Stimulated activated naive B cell treated with anti-CD40 and anti-IgM and Interleukin-4, amounts not matched to agents 10 μg/mL and 1 μg/mL and 100 μg/mL, for 72 hours (primary cell): ENCODE measurements around the gene RPLP2.

Experiments
- ATAC-seq, 2 donors: fragments of 150-1000 bp; cut with Tn5 transposase; replicated peaks; 2 replicates each; pipeline ENCODE4 v1.10.0; 2021; ENCODE audit warnings: moderate library complexity in 1 of 2
- DNase-seq: peaks from one replicate; pipeline ENCODE4 v3.0.0; 2021
- H3K27ac Mint-ChIP-seq: one replicate; pipeline ENCODE4 v1.8.0; 2022; ENCODE audit warnings: mild to moderate bottlenecking, mixed read lengths
- H3K27me3 Mint-ChIP-seq, 2 donors: one replicate each; pipeline ENCODE4 v1.8.0; 2022; ENCODE audit warnings: mixed read lengths in 2 of 2
- H3K36me3 Mint-ChIP-seq, 2 donors: one replicate each; pipeline ENCODE4 v1.8.0; 2022; ENCODE audit warnings: mixed read lengths in 2 of 2, mild to moderate bottlenecking in 1 of 2
- H3K4me1 Mint-ChIP-seq, 2 donors: one replicate each; pipeline ENCODE4 v1.8.0; 2022; ENCODE audit warnings: mixed read lengths in 2 of 2, mild to moderate bottlenecking in 1 of 2
- H3K4me3 Mint-ChIP-seq, 2 donors: one replicate each; pipeline ENCODE4 v1.8.0; 2022; ENCODE audit warnings: mild to moderate bottlenecking in 2 of 2, mixed read lengths in 2 of 2, moderate library complexity in 1 of 2
- H3K9me3 Mint-ChIP-seq, 2 donors: one replicate each; pipeline ENCODE4 v1.8.0; 2022; ENCODE audit warnings: mixed read lengths in 2 of 2, mild to moderate bottlenecking in 1 of 2

RPLP2 gene

DNA sequence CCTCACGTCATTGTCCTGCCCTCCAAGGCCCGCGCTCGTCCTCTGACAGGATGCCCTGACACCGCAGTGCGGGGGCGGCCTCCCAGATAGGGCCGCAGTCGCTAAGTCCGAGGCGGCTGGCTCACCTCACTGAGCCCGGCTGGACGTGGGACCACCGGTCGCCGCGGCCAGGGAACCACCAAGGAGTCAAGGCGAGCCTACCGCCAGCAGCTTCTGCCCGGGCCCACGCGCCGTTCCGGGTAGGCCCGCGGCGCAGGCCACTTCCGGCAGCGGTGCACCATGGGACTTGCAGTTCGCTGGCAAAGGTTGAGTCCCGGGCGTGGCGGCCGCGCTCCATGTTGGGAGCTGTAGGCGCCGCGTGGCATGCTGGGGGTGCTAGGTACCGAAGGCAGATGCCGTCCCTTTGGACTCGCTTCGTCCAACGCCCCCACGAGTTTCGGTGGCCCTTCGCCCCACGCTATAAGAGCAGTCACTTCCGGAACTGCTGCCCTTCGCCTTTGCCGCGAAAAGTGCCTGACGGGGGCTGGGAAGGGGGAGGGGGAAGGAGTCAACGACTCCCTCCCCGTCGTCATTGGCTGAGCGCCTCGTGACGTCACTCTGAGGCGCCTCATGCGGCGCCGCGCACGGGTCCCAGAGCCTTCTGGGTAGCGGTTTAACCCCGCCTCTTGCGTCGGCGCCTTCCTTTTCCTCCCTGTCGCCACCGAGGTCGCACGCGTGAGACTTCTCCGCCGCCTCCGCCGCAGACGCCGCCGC, at the start of gene RPLP2:
Gene RPLP2 (plus strand): TSS at position 681 of the 753 bp plus-strand sequence. CDS start 268 bp downstream, outside the sequence.
- peak within 1 kb of the TSS; percentile 99 for H3K27ac Mint-ChIP-seq
- no peaks in the 10 kb centered on the region for H3K9me3 Mint-ChIP-seq
- no peaks in the 10 kb centered on the region for H3K27me3 Mint-ChIP-seq
- peaks cover 36 to 51% of the 10 kb centered on the region in 2 donors for H3K4me1 Mint-ChIP-seq
- H3K36me3 Mint-ChIP-seq: peaks cover 31 to 46% of the 10 kb centered on the region in 2 donors
- H3K4me3 Mint-ChIP-seq: peak within 1 kb of the TSS; percentile 91 to 97
- ATAC-seq (peak; percentile 85 to 88), DNase-seq (peak; percentile 96)

DNA sequence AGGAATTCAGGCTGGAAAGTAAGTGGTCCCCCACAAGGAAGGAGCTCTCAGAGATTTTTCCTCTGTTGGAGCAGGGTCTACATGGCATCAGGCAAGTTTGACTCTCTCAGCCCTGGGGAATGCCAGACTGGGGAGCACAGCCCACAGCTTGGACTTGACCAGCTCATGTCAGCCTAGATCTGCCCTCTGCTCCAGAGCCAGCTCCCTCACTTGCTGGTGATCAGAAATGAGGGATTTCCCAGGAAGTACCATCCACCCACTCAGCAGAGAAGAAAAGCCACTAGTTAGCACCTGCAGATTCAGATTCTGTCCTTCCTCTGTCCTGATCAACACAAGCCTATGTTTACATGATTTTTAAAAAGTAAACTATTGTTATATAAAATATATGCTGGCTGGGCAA, 49.5 kb upstream of the RPLP2 start:
- no peak overlapping the region for H3K4me3 Mint-ChIP-seq
- H3K27ac Mint-ChIP-seq: no peak overlapping the region
- H3K36me3 Mint-ChIP-seq: peaks cover 48 to 49% of the 10 kb centered on the region in 2 donors
- DNase-seq: no peak
- no peak for ATAC-seq
- no peaks in the 10 kb centered on the region for H3K9me3 Mint-ChIP-seq
- peaks cover 3 to 10% of the 10 kb centered on the region in 2 donors for H3K4me1 Mint-ChIP-seq
- no peaks in the 10 kb centered on the region for H3K27me3 Mint-ChIP-seq

DNA sequence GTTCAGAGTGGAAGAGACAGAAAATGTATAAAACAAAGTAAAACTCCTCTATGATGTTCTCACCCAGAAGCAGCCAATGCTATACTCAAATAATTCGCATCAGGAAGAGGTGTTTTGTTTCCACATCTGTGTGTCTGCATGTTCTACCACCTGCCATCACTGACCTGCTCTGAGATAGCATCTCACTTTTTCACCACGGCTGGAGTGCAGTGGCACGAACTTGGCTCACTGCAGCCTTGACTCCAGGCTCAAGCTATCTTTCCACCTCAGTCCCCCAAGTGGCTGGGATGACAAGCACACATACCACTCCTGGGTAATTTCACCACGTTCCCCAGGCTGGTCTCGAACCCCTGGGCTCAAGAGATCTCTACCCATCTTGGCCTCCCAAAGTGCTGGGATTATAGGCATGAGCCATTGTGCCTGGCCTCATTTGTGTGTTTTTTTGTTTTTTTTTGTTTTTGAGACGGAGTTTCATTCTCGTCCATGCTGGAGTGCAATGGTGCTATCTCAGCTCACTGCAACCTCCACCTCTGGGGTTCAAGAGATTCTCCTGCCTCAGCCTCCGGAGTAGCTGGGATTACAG, 48.1 kb upstream of the RPLP2 start:
- H3K27ac Mint-ChIP-seq: no peak overlapping the region
- H3K4me3 Mint-ChIP-seq: no peak overlapping the region
- peaks cover 3 to 13% of the 10 kb centered on the region in 2 donors for H3K4me1 Mint-ChIP-seq
- ATAC-seq: no peak
- H3K9me3 Mint-ChIP-seq: no peaks in the 10 kb centered on the region
- DNase-seq: no peak
- peaks cover 47 to 55% of the 10 kb centered on the region in 2 donors for H3K36me3 Mint-ChIP-seq
- H3K27me3 Mint-ChIP-seq: no peaks in the 10 kb centered on the region

DNA sequence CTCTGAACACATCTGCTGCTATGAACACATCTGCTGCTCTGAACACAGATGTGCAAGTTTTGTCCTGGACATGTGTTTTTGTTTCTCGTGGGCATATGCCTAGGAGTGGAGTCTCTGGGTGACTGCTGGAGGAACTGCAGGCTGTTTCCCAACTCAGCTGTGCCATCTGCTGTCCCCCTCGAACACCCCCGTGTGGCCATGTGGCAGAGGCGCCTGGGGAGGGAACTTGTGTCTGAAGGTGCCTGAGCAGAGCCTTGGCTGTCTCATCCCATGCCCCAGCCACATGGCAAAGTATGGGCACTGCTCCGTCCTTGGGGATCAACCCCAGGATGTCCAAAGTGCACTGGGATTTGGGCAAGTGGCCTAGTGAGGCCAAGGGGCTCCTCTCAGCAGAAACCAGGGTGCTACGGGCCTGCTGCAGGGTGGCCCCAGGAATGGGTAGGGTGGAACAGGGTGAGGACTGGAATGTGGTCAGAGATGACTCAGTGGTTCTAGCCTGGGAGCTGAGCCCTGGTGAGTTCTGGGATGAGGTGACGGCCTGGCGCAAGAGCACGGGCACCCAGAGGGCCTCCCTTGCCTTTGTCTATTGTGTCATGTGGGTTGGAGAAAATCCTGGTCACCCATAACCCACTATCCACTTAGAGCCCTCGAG, 47.2 kb upstream of the RPLP2 start:
- H3K27ac Mint-ChIP-seq: no peak overlapping the region
- H3K36me3 Mint-ChIP-seq: peaks cover 43 to 55% of the 10 kb centered on the region in 2 donors
- ATAC-seq: peak; percentile 21 to 37
- H3K4me3 Mint-ChIP-seq: no peak overlapping the region
- no peak for DNase-seq
- no peaks in the 10 kb centered on the region for H3K9me3 Mint-ChIP-seq
- peaks cover 3 to 13% of the 10 kb centered on the region in 2 donors for H3K4me1 Mint-ChIP-seq
- H3K27me3 Mint-ChIP-seq: no peaks in the 10 kb centered on the region

DNA sequence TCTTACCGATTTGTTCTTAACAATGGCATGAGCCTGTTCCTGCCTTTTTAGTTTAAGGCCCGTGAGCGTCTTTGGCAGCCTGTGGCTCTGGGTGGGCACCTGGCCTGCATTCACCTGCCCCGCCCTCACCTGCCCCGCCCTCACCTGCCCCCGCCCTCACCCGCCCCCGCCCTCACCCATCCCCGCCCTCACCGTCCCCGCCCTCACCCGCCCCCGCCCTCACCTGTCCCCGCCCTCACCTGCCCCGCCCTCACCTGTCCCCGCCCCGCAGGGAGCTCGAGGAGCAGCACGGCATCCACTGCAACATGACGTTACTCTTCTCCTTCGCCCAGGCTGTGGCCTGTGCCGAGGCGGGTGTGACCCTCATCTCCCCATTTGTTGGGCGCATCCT, 46.7 kb upstream of the RPLP2 start:
- DNase-seq: no peak
- no peaks in the 10 kb centered on the region for H3K27me3 Mint-ChIP-seq
- peak overlapping the region; percentile 69 for H3K27ac Mint-ChIP-seq
- peaks cover 3 to 13% of the 10 kb centered on the region in 2 donors for H3K4me1 Mint-ChIP-seq
- H3K4me3 Mint-ChIP-seq: peak overlapping the region in 1 of 2 donors; percentile 21
- H3K36me3 Mint-ChIP-seq: peaks cover 40 to 52% of the 10 kb centered on the region in 2 donors
- no peaks in the 10 kb centered on the region for H3K9me3 Mint-ChIP-seq
- ATAC-seq: no peak

DNA sequence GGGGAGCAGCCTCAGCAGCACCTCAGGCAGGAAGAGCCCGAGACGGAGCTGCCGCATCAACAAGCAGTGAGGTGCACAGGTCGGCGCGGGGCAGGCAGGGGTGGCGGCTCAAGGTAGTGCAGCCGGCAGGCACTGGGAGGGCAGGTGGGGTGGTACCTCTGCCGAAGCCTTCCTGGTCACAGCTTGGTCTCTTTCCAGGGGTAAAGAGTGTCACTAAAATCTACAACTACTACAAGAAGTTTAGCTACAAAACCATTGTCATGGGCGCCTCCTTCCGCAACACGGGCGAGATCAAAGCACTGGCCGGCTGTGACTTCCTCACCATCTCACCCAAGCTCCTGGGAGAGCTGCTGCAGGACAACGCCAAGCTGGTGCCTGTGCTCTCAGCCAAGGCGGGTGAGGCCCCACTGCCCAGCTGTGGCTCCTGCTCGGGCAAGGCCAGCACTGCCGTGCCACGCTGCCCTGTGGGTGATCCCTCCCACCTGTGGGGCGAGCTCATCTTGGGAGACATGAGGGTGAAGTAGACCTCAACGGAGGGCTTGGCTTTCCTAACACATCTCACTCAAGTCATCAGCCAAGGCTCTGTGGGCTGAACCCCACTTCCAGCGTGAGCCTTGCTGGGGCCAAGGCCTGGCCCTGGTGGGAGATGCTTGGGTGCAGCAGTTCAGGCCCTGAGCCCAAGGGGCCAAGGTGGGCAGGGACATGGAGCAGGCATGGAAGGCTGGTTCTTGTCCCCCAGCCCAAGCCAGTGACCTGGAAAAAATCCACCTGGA, 46.0 kb upstream of the RPLP2 start:
- Mint-ChIP-seq H3K4me1 (peaks cover 3 to 13% of the 10 kb centered on the region in 2 donors), H3K9me3 (no peaks in the 10 kb centered on the region), H3K27ac (peak overlapping the region; percentile 69), H3K4me3 (no peak overlapping the region), H3K27me3 (no peaks in the 10 kb centered on the region), H3K36me3 (peaks cover 36 to 50% of the 10 kb centered on the region in 2 donors)
- DNase-seq (no peak), ATAC-seq (no peak)

DNA sequence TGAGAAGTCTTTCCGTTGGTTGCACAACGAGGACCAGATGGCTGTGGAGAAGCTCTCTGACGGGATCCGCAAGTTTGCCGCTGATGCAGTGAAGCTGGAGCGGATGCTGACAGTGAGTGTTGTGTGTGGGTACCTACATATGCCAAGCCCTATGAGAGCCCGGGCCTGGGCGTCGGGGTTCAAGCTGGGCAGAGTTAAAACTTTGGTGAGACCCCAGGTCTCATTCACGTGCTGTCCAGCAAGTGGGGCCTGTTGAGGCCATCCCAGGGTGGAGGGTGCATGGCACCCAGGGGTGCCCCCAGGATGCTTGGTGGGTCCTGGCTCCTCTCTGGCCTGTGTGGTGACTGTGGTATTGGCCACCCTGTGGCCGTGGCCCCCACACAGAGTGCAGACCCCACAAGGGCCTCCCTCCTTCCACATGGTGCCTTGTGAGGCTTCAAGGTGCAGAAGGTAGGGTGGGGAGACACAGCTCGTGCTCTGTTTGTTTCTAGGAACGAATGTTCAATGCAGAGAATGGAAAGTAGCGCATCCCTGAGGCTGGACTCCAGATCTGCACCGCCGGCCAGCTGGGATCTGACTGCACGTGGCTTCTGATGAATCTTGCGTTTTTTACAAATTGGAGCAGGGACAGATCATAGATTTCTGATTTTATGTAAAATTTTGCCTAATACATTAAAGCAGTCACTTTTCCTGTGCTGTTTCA, 45.3 kb upstream of the RPLP2 start:
- Mint-ChIP-seq H3K9me3 (no peaks in the 10 kb centered on the region), H3K27ac (no peak overlapping the region), H3K27me3 (no peaks in the 10 kb centered on the region), H3K4me1 (peaks cover 3 to 13% of the 10 kb centered on the region in 2 donors), H3K4me3 (peak overlapping the region in 1 of 2 donors; percentile 23), H3K36me3 (peaks cover 34 to 52% of the 10 kb centered on the region in 2 donors)
- ATAC-seq (no peak), DNase-seq (no peak)

DNA sequence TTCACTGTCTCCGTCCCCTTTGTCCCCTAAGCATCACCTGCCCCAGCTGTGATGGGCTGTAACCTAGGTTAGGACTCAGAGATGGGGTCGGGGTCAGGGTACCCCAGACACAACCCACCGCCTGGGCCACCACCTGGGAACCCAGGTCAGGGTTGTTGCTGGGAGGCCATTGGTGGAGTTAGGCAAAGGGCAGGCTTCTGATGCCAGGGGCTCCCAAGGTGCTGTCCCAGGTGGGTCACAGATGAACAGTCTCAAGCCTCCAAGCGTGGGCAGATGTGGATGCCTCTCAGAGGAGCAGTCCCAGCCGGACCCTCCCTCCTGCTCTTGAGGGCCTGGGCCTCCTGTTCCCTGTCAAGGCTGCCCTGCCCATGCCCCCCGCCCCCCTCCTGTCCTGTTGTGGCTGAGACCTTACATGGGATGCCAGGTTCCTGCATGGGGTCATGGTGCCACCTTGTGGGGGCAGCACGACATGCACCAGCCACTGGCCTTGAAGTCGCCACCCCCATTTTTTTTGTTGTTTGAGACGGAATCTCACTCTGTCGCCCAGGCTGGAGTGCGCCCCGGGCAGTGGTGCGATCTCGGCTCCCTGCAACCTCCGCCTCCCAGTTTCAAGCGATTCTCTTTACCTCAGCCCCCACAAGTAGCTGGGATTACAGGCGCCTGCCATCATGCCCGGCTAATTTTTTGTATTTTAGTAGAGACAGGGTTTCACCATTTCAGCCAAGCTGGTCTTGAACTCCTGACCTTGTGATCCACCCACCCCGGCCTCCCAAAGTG, 44.6 kb upstream of the RPLP2 start:
- H3K9me3 Mint-ChIP-seq: no peaks in the 10 kb centered on the region
- H3K36me3 Mint-ChIP-seq: peaks cover 34 to 56% of the 10 kb centered on the region in 2 donors
- H3K4me1 Mint-ChIP-seq: peaks cover 2 to 15% of the 10 kb centered on the region in 2 donors
- H3K27me3 Mint-ChIP-seq: no peaks in the 10 kb centered on the region
- peak overlapping the region in 1 of 2 donors; percentile 41 for H3K4me3 Mint-ChIP-seq
- peak overlapping the region; percentile 14 for H3K27ac Mint-ChIP-seq
- peak; percentile 70 to 72 for ATAC-seq
- no peak for DNase-seq

DNA sequence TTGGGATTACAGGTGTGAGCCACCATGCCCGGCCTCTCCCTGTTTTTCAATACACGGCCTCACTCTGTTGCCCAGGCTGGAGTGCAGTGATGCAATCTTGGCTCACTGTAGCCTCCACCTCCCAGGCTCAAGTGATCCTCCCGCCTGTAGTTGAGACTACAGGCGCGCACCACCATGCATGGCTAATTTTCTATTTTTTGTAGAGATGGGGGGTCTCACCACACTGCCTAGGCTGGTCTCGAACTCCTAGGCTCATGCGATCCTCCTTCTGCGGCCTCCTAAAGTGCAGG, 44.0 kb upstream of the RPLP2 start:
- Mint-ChIP-seq H3K4me3 (peak overlapping the region in 1 of 2 donors; percentile 27), H3K27me3 (no peaks in the 10 kb centered on the region), H3K9me3 (no peaks in the 10 kb centered on the region), H3K27ac (peak overlapping the region; percentile 14), H3K4me1 (peaks cover 1 to 13% of the 10 kb centered on the region in 2 donors), H3K36me3 (peaks cover 38 to 56% of the 10 kb centered on the region in 2 donors)
- DNase-seq: no peak
- no peak for ATAC-seq

DNA sequence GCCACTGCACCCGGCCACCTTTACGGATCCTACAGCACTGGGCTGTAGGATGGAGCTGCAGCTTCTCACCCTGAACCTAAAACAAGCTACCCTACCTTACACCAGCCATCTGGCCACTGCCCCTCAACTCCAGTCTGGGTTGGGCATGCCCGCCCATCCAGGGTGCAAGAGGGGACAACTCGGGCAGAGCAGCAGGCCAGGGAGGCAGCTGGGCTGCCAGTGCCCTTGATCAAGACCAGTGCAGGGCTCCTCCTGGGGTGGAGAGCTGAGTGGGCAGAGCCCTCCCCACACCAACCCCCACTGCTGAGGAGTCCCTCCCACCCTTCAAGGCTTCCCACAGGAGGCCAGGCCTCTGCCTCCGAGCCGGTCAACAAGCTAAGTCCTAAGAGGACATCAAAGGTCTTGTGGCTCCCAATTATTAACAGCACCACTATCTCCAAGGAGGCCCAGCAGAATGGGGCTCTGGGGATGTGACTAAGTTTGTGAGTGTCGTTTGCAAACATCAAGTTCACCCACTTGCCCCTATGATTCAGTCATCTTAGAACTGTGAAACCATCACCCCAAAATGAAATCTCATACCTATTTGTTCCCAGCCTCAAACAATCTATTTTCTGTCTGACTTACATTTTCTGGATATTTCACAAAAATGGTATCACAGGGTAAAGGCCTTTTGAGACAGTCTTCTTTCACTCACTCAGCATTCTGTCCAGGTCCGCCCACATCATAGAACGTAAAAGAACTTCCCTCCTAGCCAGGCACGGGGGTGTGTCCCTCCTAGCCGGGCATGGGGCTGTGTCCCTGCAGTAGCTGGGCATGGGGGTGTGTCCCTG, 43.4 kb upstream of the RPLP2 start:
- Mint-ChIP-seq H3K36me3 (peaks cover 40 to 56% of the 10 kb centered on the region in 2 donors), H3K4me3 (peak overlapping the region in 1 of 2 donors; percentile 27), H3K27ac (no peak overlapping the region), H3K4me1 (peaks cover 1 to 13% of the 10 kb centered on the region in 2 donors), H3K9me3 (no peaks in the 10 kb centered on the region), H3K27me3 (no peaks in the 10 kb centered on the region)
- no peak for ATAC-seq
- DNase-seq: no peak

DNA sequence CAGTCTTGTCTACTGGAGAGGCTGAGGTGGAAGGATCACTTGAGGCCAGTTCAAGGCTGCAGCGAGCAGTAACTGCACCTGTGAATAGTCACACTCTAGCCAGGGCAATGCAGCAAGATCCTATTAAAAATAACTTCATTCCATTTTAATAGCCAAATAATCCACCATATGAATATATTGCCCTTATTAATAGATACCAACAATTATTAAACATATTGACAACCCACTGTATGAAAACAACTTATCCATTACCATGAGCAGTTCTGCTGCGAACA, 42.9 kb upstream of the RPLP2 start:
- peaks cover 1 to 13% of the 10 kb centered on the region in 2 donors for H3K4me1 Mint-ChIP-seq
- ATAC-seq (no peak), DNase-seq (no peak)
- H3K27me3 Mint-ChIP-seq: no peaks in the 10 kb centered on the region
- H3K27ac Mint-ChIP-seq: no peak overlapping the region
- peaks cover 35 to 53% of the 10 kb centered on the region in 2 donors for H3K36me3 Mint-ChIP-seq
- H3K9me3 Mint-ChIP-seq: no peaks in the 10 kb centered on the region
- H3K4me3 Mint-ChIP-seq: no peak overlapping the region

DNA sequence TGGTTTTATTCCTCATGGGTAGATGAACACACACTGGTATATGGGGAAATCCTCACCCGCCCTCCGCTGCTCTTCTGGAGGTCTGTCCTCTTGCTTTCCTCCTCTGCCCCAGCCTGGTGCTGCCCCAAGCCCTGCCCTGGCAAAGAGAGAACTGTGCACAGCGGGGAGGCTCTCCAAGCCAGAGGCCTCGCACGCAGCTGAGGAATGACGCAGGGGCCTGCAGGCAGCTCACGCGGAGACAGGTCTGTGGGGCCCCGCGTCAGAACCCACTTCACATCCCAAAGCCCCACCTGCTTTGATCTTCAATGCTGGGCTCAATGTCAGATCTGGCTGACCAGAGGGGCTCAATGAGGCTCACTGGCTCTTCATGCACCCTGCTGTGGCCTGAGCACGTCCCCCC, 42.5 kb upstream of the RPLP2 start:
- ATAC-seq: no peak
- DNase-seq: no peak
- peaks cover under 1 to 13% of the 10 kb centered on the region in 2 donors for H3K4me1 Mint-ChIP-seq
- no peak overlapping the region for H3K27ac Mint-ChIP-seq
- H3K4me3 Mint-ChIP-seq: no peak overlapping the region
- H3K27me3 Mint-ChIP-seq: no peaks in the 10 kb centered on the region
- H3K9me3 Mint-ChIP-seq: no peaks in the 10 kb centered on the region
- peaks cover 32 to 51% of the 10 kb centered on the region in 2 donors for H3K36me3 Mint-ChIP-seq
